Tibial artery (tissue), 4 donors: ENCODE data around the gene SLC7A14.

Experiments
- DNase-seq, 2 donors: peaks; one replicate each; pipeline ENCODE4 v3.0.0-alpha.2; 2019
- H3K27ac ChIP-seq, 2 donors: fragments of 200-600 bp; sonication (generic) in 1 of 2; 1 replicate in 1 of 2; 2 replicates in 1 of 2; pipeline ENCODE4 v1.5.1; 2018 to 2019; ENCODE audit warnings: mild to moderate bottlenecking in 1 of 2
- H3K27me3 ChIP-seq, 2 donors: fragments of 200-600 bp; sonication (generic) in 1 of 2; one replicate each; pipeline versions ENCODE4 v1.5.1 to v1.6.0; 2016 to 2019
- H3K36me3 ChIP-seq, 3 donors: fragments of 200-600 bp; sonication (generic) in 2 of 3; one replicate each; pipeline ENCODE4 v1.5.1; 2016 to 2019; ENCODE audit warnings: mild to moderate bottlenecking in 2 of 3
- H3K4me1 ChIP-seq, 4 donors: fragments of 200-600 bp; sonication (generic) in 2 of 4; 1 replicate in 3 of 4; 2 replicates in 1 of 4; pipeline ENCODE4 v1.5.1; 2016 to 2019
- H3K4me3 ChIP-seq, 2 donors: fragments of 200-600 bp; sonication (generic) in 1 of 2; 1 replicate in 1 of 2; 2 replicates in 1 of 2; pipeline ENCODE4 v1.5.1; 2018 to 2019; ENCODE audit warnings: mild to moderate bottlenecking in 2 of 2
- H3K9me3 ChIP-seq, 3 donors: fragments of 200-600 bp; sonication (generic) in 1 of 3; one replicate each; pipeline ENCODE4 v1.5.1; 2016 to 2019
- CTCF ChIP-seq, 2 experiments: fragments of 200-600 bp in 1 of 2; fragments of 450-650 bp in 1 of 2; IDR thresholded peaks; one replicate each; pipeline ENCODE4 v1.5.1; 2017 to 2019; ENCODE audit warnings: antibody characterized with exemption in 2 of 2, mild to moderate bottlenecking in 1 of 2, moderate library complexity in 1 of 2
- intact Hi-C: fragments of 100-400 bp; cut with DNase I; formaldehyde crosslinking; loops from one replicate; pipeline ENCODE4 v1.15.0; 2023; ENCODE audit warnings: low total_unique reads

The SLC7A14 gene

GRCh38 chr3:170485696-170486095 lies 100.2 kb downstream of the SLC7A14 start:
- no peak for DNase-seq
- Histone ChIP-seq H3K36me3 (no peaks in the 10 kb centered on the region), H3K27me3 (peaks cover 0 to 5% of the 10 kb centered on the region in 2 donors), H3K4me1 (peaks cover 0 to 6% (median 0%) of the 10 kb centered on the region in 4 donors), H3K27ac (no peak overlapping the region), H3K9me3 (no peaks in the 10 kb centered on the region), H3K4me3 (no peak overlapping the region)
- TF ChIP-seq CTCF (IDR thresholded peaks at IDR 0.05), result no peak
- intact Hi-C loops, result no loop called here

- no peak for TF ChIP-seq CTCF (IDR thresholded peaks at IDR 0.05)
- intact Hi-C loops, result no loop called here
- no peak for DNase-seq
Observed at GRCh38 chr3:170485294-170485693, 100.6 kb downstream of the SLC7A14 start.

GRCh38 chr3:170484869-170485268 lies 101.0 kb downstream of the SLC7A14 start:
- DNase-seq, result no peak
- intact Hi-C loops, result no loop called here
- H3K9me3 ChIP-seq, result no peaks in the 10 kb centered on the region
- H3K27ac ChIP-seq, result no peak overlapping the region
- no peak overlapping the region for H3K4me3 ChIP-seq
- peaks cover 0 to 5% of the 10 kb centered on the region in 2 donors for H3K27me3 ChIP-seq
- TF ChIP-seq CTCF (IDR thresholded peaks at IDR 0.05), result no peak
- peaks cover 0 to 6% (median 0%) of the 10 kb centered on the region in 4 donors for H3K4me1 ChIP-seq
- H3K36me3 ChIP-seq, result no peaks in the 10 kb centered on the region

More at GRCh38 chr3:170485294-170485693, 100.6 kb downstream of the SLC7A14 start:
- Histone ChIP-seq H3K9me3 (no peaks in the 10 kb centered on the region), H3K4me3 (no peak overlapping the region), H3K27me3 (peaks cover 0 to 5% of the 10 kb centered on the region in 2 donors), H3K4me1 (peaks cover 0 to 6% (median 0%) of the 10 kb centered on the region in 4 donors), H3K27ac (no peak overlapping the region), H3K36me3 (no peaks in the 10 kb centered on the region)

GRCh38 chr3:170483485-170484262 lies 102.2 kb downstream of the SLC7A14 start:
- intact Hi-C loops, result no loop called here
- peaks cover 0 to under 1% (median 0%) of the 10 kb centered on the region in 4 donors for H3K4me1 ChIP-seq
- DNase-seq, result no peak

GRCh38 chr3:170482199-170482598 lies 103.7 kb downstream of the SLC7A14 start:
- no peaks in the 10 kb centered on the region for H3K4me1 ChIP-seq
- intact Hi-C loops, result no loop called here
- no peak for DNase-seq

More at GRCh38 chr3:170483485-170484262, 102.2 kb downstream of the SLC7A14 start:
- peaks cover 0 to 5% of the 10 kb centered on the region in 2 donors for H3K27me3 ChIP-seq
- H3K9me3 ChIP-seq, result no peaks in the 10 kb centered on the region
- H3K27ac ChIP-seq, result no peak overlapping the region
- H3K36me3 ChIP-seq, result no peaks in the 10 kb centered on the region
- no peak overlapping the region for H3K4me3 ChIP-seq
- no peak for TF ChIP-seq CTCF (IDR thresholded peaks at IDR 0.05)

More at GRCh38 chr3:170482199-170482598, 103.7 kb downstream of the SLC7A14 start:
- peaks cover 0 to 5% of the 10 kb centered on the region in 2 donors for H3K27me3 ChIP-seq
- H3K27ac ChIP-seq, result no peak overlapping the region
- H3K9me3 ChIP-seq, result no peaks in the 10 kb centered on the region
- no peak for TF ChIP-seq CTCF (IDR thresholded peaks at IDR 0.05)
- no peaks in the 10 kb centered on the region for H3K36me3 ChIP-seq
- no peak overlapping the region for H3K4me3 ChIP-seq
